GM21737 (cell line): ENCODE results near the gene FARSA.
"Not testable (repeated sequence)": the region's sequence is repeated elsewhere in the genome, so short reads cannot be mapped to it uniquely, and the experiment has no call there.

ENCODE experiments used
- ATAC-seq: cut with Tn5 transposase; IDR thresholded peaks from one replicate; pipeline ENCODE4 v1.9.1; 2021; ENCODE audit warnings: mild to moderate bottlenecking, moderate library complexity; ENCODE audit not compliant: unreplicated experiment

FARSA gene

GRCh38 chr19:12891553-12892021, 41.9 kb downstream of the FARSA start:
- ATAC-seq, result no peak

GRCh38 chr19:12890787-12891552, 42.5 kb downstream of the FARSA start, which contains the start of gene GCDH:
Gene GCDH, plus strand, starts transcription at chr19:12891160. Its CDS starts 145 bp downstream, at chr19:12891305.
- peak; percentile 85 for ATAC-seq

GRCh38 chr19:12890299-12890786, 43.2 kb downstream of the FARSA start:
- not testable (repeated sequence) for ATAC-seq

- no peak for ATAC-seq
These were observed 45.4 kb downstream of the FARSA start for GRCh38 chr19:12888006-12888603.

- no peak for ATAC-seq
These were observed 46.4 kb downstream of the FARSA start, which contains the start of gene KLF1 for GRCh38 chr19:12886969-12887747. Gene KLF1, minus strand, starts transcription at chr19:12887201. Its CDS starts 61 bp downstream, at chr19:12887140.

GRCh38 chr19:12886651-12886968, 46.9 kb downstream of the FARSA start:
- no peak for ATAC-seq

- ATAC-seq, result no peak
These were observed 47.5 kb downstream of the FARSA start for GRCh38 chr19:12885749-12886650.

GRCh38 chr19:12884926-12885748, 48.4 kb downstream of the FARSA start:
- ATAC-seq, result peak; percentile 39

GRCh38 chr19:12884627-12884925, 48.9 kb downstream of the FARSA start:
- ATAC-seq, result no peak

GRCh38 chr19:12884202-12884601, 49.3 kb downstream of the FARSA start:
- ATAC-seq, result no peak

GRCh38 chr19:12882589-12882988, 50.9 kb downstream of the FARSA start:
- ATAC-seq, result no peak

- peak; percentile 77 for ATAC-seq
These were observed 52.2 kb downstream of the FARSA start, which contains the start of gene DNASE2 for GRCh38 chr19:12881172-12881808. Gene DNASE2, minus strand, starts transcription at chr19:12881449. Its CDS starts 74 bp downstream, at chr19:12881375.

- peak; percentile 18 for ATAC-seq
These were observed 52.9 kb downstream of the FARSA start for GRCh38 chr19:12880551-12881171.

- no peak for ATAC-seq
These were observed 58.4 kb downstream of the FARSA start for GRCh38 chr19:12875086-12875485.

- ATAC-seq, result no peak
These were observed 59.4 kb downstream of the FARSA start for GRCh38 chr19:12873891-12874745.

GRCh38 chr19:12872941-12873890, 60.3 kb downstream of the FARSA start:
- no peak for ATAC-seq
